ENCODE data around the gene CARD8. TPM values are rescaled to one million over a fixed set of nuclear protein-coding genes. Genes with fewer than 3 reads are reported as not detected.

Gene CARD8
- total and polyA plus RNA-seq, 2 experiments from 2014 or later, result 16.6 to 17.1 TPM

DNA sequence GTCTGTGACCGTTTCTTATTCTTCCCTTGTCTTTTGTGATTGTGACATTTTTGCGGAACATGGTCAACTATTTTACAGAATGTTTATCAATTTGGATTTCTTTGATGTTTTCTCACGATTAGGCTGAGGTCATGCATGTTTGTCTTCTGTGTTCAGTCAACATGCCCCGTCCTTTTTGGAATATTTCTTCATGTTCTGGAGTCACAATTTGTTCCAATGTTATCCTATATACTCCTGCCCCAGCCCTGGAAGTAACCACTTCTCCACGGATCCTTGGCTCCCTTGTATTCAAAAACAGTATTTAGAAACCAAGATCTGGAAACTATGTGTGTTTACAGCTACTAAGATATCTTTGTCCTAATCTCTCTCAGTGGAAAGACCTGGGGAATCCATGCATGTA, 9.6 kb downstream of the CARD8 start:
- no peak overlapping the region for H3K27ac Mint-ChIP-seq
- ATAC-seq (no peak), DNase-seq (ENCODE audit: low spot score) (no peak)
- peaks cover 14% of the 10 kb centered on the region for H3K36me3 Mint-ChIP-seq (ENCODE audit: low read depth)
- no peaks in the 10 kb centered on the region for H3K27me3 ChIP-seq (ENCODE audit: insufficient read depth)
- no peak overlapping the region for H3K4me2 ChIP-seq
- no peak overlapping the region for H2AFZ ChIP-seq
- peaks cover 3% of the 10 kb centered on the region; the same call in 1 of the 2 replicates for H4K20me1 ChIP-seq (replicated peaks; ENCODE audit: insufficient read depth)
- TF ChIP-seq, protein P1, sequence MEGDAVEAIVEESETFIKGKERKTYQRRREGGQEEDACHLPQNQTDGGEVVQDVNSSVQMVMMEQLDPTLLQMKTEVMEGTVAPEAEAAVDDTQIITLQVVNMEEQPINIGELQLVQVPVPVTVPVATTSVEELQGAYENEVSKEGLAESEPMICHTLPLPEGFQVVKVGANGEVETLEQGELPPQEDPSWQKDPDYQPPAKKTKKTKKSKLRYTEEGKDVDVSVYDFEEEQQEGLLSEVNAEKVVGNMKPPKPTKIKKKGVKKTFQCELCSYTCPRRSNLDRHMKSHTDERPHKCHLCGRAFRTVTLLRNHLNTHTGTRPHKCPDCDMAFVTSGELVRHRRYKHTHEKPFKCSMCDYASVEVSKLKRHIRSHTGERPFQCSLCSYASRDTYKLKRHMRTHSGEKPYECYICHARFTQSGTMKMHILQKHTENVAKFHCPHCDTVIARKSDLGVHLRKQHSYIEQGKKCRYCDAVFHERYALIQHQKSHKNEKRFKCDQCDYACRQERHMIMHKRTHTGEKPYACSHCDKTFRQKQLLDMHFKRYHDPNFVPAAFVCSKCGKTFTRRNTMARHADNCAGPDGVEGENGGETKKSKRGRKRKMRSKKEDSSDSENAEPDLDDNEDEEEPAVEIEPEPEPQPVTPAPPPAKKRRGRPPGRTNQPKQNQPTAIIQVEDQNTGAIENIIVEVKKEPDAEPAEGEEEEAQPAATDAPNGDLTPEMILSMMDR (conservative IDR thresholded peaks at IDR 0.05; ENCODE audit: low read depth in 2 of 2), result no peak
- no peak for TF ChIP-seq NANOG (IDR thresholded peaks at IDR 0.05; ENCODE audit: borderline replicate concordance)
- TF ChIP-seq, protein P2, sequence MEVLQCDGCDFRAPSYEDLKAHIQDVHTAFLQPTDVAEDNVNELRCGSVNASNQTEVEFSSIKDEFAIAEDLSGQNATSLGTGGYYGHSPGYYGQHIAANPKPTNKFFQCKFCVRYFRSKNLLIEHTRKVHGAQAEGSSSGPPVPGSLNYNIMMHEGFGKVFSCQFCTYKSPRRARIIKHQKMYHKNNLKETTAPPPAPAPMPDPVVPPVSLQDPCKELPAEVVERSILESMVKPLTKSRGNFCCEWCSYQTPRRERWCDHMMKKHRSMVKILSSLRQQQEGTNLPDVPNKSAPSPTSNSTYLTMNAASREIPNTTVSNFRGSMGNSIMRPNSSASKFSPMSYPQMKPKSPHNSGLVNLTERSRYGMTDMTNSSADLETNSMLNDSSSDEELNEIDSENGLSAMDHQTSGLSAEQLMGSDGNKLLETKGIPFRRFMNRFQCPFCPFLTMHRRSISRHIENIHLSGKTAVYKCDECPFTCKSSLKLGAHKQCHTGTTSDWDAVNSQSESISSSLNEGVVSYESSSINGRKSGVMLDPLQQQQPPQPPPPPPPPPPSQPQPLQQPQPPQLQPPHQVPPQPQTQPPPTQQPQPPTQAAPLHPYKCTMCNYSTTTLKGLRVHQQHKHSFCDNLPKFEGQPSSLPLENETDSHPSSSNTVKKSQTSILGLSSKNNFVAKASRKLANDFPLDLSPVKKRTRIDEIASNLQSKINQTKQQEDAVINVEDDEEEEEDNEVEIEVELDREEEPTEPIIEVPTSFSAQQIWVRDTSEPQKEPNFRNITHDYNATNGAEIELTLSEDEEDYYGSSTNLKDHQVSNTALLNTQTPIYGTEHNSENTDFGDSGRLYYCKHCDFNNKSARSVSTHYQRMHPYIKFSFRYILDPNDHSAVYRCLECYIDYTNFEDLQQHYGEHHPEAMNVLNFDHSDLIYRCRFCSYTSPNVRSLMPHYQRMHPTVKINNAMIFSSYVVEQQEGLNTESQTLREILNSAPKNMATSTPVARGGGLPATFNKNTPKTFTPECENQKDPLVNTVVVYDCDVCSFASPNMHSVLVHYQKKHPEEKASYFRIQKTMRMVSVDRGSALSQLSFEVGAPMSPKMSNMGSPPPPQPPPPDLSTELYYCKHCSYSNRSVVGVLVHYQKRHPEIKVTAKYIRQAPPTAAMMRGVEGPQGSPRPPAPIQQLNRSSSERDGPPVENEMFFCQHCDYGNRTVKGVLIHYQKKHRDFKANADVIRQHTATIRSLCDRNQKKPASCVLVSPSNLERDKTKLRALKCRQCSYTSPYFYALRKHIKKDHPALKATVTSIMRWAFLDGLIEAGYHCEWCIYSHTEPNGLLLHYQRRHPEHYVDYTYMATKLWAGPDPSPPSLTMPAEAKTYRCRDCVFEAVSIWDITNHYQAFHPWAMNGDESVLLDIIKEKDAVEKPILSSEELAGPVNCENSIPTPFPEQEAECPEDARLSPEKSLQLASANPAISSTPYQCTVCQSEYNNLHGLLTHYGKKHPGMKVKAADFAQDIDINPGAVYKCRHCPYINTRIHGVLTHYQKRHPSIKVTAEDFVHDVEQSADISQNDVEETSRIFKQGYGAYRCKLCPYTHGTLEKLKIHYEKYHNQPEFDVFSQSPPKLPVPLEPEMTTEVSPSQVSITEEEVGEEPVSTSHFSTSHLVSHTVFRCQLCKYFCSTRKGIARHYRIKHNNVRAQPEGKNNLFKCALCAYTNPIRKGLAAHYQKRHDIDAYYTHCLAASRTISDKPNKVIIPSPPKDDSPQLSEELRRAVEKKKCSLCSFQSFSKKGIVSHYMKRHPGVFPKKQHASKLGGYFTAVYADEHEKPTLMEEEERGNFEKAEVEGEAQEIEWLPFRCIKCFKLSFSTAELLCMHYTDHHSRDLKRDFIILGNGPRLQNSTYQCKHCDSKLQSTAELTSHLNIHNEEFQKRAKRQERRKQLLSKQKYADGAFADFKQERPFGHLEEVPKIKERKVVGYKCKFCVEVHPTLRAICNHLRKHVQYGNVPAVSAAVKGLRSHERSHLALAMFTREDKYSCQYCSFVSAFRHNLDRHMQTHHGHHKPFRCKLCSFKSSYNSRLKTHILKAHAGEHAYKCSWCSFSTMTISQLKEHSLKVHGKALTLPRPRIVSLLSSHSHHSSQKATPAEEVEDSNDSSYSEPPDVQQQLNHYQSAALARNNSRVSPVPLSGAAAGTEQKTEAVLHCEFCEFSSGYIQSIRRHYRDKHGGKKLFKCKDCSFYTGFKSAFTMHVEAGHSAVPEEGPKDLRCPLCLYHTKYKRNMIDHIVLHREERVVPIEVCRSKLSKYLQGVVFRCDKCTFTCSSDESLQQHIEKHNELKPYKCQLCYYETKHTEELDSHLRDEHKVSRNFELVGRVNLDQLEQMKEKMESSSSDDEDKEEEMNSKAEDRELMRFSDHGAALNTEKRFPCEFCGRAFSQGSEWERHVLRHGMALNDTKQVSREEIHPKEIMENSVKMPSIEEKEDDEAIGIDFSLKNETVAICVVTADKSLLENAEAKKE (CRISPR knock-in tag; IDR thresholded peaks at IDR 0.05), result no peak
- TF ChIP-seq STAT1 (IDR thresholded peaks at IDR 0.05; ENCODE audit: unreplicated experiment), result no peak
- no peak for TF ChIP-seq EZH2phosphoT487 (IDR thresholded peaks at IDR 0.05; ENCODE audit: unreplicated experiment)
- no peak for TF ChIP-seq CREB1 (CRISPR knock-in tag; IDR thresholded peaks at IDR 0.05; ENCODE audit: low read depth)
- no peak for TF ChIP-seq POLR2AphosphoS5 (IDR thresholded peaks at IDR 0.05; ENCODE audit: low read depth)
- TF ChIP-seq, protein P3, sequence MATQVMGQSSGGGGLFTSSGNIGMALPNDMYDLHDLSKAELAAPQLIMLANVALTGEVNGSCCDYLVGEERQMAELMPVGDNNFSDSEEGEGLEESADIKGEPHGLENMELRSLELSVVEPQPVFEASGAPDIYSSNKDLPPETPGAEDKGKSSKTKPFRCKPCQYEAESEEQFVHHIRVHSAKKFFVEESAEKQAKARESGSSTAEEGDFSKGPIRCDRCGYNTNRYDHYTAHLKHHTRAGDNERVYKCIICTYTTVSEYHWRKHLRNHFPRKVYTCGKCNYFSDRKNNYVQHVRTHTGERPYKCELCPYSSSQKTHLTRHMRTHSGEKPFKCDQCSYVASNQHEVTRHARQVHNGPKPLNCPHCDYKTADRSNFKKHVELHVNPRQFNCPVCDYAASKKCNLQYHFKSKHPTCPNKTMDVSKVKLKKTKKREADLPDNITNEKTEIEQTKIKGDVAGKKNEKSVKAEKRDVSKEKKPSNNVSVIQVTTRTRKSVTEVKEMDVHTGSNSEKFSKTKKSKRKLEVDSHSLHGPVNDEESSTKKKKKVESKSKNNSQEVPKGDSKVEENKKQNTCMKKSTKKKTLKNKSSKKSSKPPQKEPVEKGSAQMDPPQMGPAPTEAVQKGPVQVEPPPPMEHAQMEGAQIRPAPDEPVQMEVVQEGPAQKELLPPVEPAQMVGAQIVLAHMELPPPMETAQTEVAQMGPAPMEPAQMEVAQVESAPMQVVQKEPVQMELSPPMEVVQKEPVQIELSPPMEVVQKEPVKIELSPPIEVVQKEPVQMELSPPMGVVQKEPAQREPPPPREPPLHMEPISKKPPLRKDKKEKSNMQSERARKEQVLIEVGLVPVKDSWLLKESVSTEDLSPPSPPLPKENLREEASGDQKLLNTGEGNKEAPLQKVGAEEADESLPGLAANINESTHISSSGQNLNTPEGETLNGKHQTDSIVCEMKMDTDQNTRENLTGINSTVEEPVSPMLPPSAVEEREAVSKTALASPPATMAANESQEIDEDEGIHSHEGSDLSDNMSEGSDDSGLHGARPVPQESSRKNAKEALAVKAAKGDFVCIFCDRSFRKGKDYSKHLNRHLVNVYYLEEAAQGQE (IDR thresholded peaks at IDR 0.05; ENCODE audit: unreplicated experiment), result no peak
- TF ChIP-seq, protein P4, sequence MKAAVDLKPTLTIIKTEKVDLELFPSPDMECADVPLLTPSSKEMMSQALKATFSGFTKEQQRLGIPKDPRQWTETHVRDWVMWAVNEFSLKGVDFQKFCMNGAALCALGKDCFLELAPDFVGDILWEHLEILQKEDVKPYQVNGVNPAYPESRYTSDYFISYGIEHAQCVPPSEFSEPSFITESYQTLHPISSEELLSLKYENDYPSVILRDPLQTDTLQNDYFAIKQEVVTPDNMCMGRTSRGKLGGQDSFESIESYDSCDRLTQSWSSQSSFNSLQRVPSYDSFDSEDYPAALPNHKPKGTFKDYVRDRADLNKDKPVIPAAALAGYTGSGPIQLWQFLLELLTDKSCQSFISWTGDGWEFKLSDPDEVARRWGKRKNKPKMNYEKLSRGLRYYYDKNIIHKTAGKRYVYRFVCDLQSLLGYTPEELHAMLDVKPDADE (IDR thresholded peaks at IDR 0.05), result no peak
- TF ChIP-seq ZNF114 (CRISPR knock-in tag; IDR thresholded peaks at IDR 0.05), result no peak
- TF ChIP-seq EZH2 (IDR thresholded peaks at IDR 0.05; ENCODE audit: low read depth, unreplicated experiment), result no peak
- TF ChIP-seq ZNF331 (CRISPR knock-in tag; IDR thresholded peaks at IDR 0.05; ENCODE audit: low read depth), result no peak
- no peak for TF ChIP-seq JUNB (IDR thresholded peaks at IDR 0.05; ENCODE audit: unreplicated experiment)
- peaks cover 9% of the 10 kb centered on the region for H3K4me1 Mint-ChIP-seq
- no peaks in the 10 kb centered on the region for H3F3A ChIP-seq (replicated peaks; ENCODE audit: low read depth)
- no peaks in the 10 kb centered on the region for H3K9me3 Mint-ChIP-seq
- no peak overlapping the region for H3K4me3 Mint-ChIP-seq
- H3K27me3 Mint-ChIP-seq (ENCODE audit: insufficient read depth, low read depth, poor library complexity), result no peaks in the 10 kb centered on the region
- no peaks in the 10 kb centered on the region for H3K79me2 ChIP-seq (replicated peaks; ENCODE audit: insufficient read depth)
- peaks cover 4% of the 10 kb centered on the region for H3K36me3 ChIP-seq (ENCODE audit: insufficient read depth)
- H3K9me2 ChIP-seq (ENCODE audit: insufficient read depth), result no peaks in the 10 kb centered on the region
- no peak overlapping the region for H3K27ac ChIP-seq (ENCODE audit: low read depth)
- H3K4me3 ChIP-seq, result no peak overlapping the region
- H3K4me1 ChIP-seq (ENCODE audit: insufficient read depth), result no peaks in the 10 kb centered on the region; the same call in 1 of the 2 replicates

Data from GM23338 (cell line).